OCI-LY1 (cell line): ENCODE results near the gene PRDM15.

Experiments
- H2AFZ ChIP-seq: fragments of 200-600 bp; sonication (generic), shearing (Covaris generic); 2 replicates; pipeline ENCODE4 v1.6.0; 2014; ENCODE audit warnings: antibody characterized with exemption, mild to moderate bottlenecking, low read length
- H3F3A ChIP-seq: fragments of 200-600 bp; sonication (generic), shearing (Covaris generic); 2 replicates; pipeline ENCODE4 v1.6.0; 2014; ENCODE audit warnings: mild to moderate bottlenecking, antibody characterized with exemption, low read length, moderate library complexity; ENCODE audit not compliant: insufficient read depth
- H3K27ac ChIP-seq: fragments of 200-600 bp; sonication (generic); 2 replicates; pipeline ENCODE4 v1.5.1; 2014; ENCODE audit warnings: low read length, mixed run types, mild to moderate bottlenecking, low read depth; ENCODE audit not compliant: poor library complexity, severe bottlenecking
- H3K27me3 ChIP-seq: fragments of 200-600 bp; sonication (generic); 2 replicates; pipeline ENCODE4 v1.6.0; 2014; ENCODE audit warnings: antibody characterized with exemption, mild to moderate bottlenecking, low read length, moderate library complexity; ENCODE audit not compliant: insufficient read depth
- H3K36me3 ChIP-seq: fragments of 200-600 bp; sonication (generic); 2 replicates; pipeline ENCODE4 v1.6.1; 2014; ENCODE audit warnings: mild to moderate bottlenecking, antibody characterized with exemption, low read length, moderate library complexity, mixed read lengths; ENCODE audit not compliant: insufficient read depth
- H3K4me1 ChIP-seq: fragments of 200-600 bp; sonication (generic); 2 replicates; pipeline ENCODE4 v1.5.1; 2014; ENCODE audit warnings: mild to moderate bottlenecking, low read length, moderate library complexity; ENCODE audit not compliant: insufficient read depth, severe bottlenecking
- H3K4me2 ChIP-seq: fragments of 200-600 bp; sonication (generic), shearing (Covaris generic); 2 replicates; pipeline ENCODE4 v1.6.1; 2014; ENCODE audit warnings: low read length
- H3K4me3 ChIP-seq: fragments of 200-600 bp; sonication (generic); 2 replicates; pipeline ENCODE4 v1.5.1; 2014; ENCODE audit warnings: low read length, low read depth, mild to moderate bottlenecking, mixed read lengths; ENCODE audit not compliant: poor library complexity, severe bottlenecking
- H3K79me2 ChIP-seq: fragments of 200-600 bp; shearing (Covaris generic); 2 replicates; pipeline ENCODE4 v1.6.1; 2016; ENCODE audit warnings: mixed run types, low read length, mixed read lengths; ENCODE audit not compliant: insufficient read depth
- H3K9ac ChIP-seq: fragments of 200-600 bp; sonication (generic), shearing (Covaris generic); 2 replicates; pipeline ENCODE4 v1.6.1; 2014; ENCODE audit warnings: mild to moderate bottlenecking, low read length, mixed read lengths
- H3K9me2 ChIP-seq: fragments of 200-600 bp; sonication (generic), shearing (Covaris generic); 2 replicates; pipeline ENCODE4 v1.6.1; 2014; ENCODE audit warnings: low read depth, mild to moderate bottlenecking, low read length, mixed read lengths
- H3K9me3 ChIP-seq: fragments of 200-600 bp; shearing (Covaris generic); 2 replicates; pipeline ENCODE4 v1.6.1; 2014; ENCODE audit warnings: low read length, mixed read lengths
- H4K20me1 ChIP-seq: fragments of 200-600 bp; sonication (generic), shearing (Covaris generic); 2 replicates; pipeline ENCODE4 v1.6.0; 2016; ENCODE audit warnings: mild to moderate bottlenecking, low read length; ENCODE audit not compliant: insufficient read depth
- EZH2 ChIP-seq: fragments of 200-600 bp; sonication (generic), shearing (Covaris generic); IDR thresholded peaks from 2 replicates; pipeline ENCODE4 v1.8.0; 2017; ENCODE audit warnings: borderline replicate concordance, mixed run types, mild to moderate bottlenecking, antibody characterized with exemption, low read length, moderate library complexity, mixed read lengths
- TF ChIP-seq, protein P1 (sequence below): fragments of 200-600 bp; sonication (generic), shearing (Covaris generic); IDR thresholded peaks from 2 replicates; pipeline ENCODE4 v1.5.1; 2017; ENCODE audit warnings: mild to moderate bottlenecking, antibody characterized with exemption, low read length, moderate library complexity, mixed read lengths

PRDM15 gene

DNA sequence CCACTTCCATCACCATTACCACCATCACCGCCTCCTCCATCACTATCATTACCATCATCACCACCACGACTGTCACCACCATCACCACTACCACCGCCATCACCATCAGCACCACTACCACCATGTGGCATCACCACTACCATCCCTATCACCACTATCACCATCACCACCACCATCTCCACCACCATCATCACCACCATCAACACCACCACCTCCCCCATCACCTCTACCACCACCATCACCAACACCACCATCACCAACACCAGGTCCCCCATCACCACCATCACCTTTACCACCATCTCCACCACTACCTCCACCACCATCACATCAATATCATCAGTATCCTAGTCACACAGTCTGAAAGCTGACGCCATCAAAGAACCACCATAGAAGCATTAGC lies 72.4 kb downstream of the PRDM15 start:
- Histone ChIP-seq H3K9ac (no peak overlapping the region), H3K27me3 (no peaks in the 10 kb centered on the region), H3K79me2 (0 out of 2 replicates have a peak, but pooled peaks cover 3% of the 10 kb centered on the region), H3K4me2 (no peak overlapping the region), H3K9me2 (no peaks in the 10 kb centered on the region), H3K36me3 (peaks cover 93% of the 10 kb centered on the region), H2AFZ (no peak overlapping the region), H3K4me3 (no peak overlapping the region), H4K20me1 (no peaks in the 10 kb centered on the region), H3K9me3 (no peaks in the 10 kb centered on the region), H3F3A (no peaks in the 10 kb centered on the region), H3K4me1 (no peaks in the 10 kb centered on the region), H3K27ac (no peak overlapping the region)
- TF ChIP-seq EZH2, result no peak
- TF ChIP-seq, protein P1, sequence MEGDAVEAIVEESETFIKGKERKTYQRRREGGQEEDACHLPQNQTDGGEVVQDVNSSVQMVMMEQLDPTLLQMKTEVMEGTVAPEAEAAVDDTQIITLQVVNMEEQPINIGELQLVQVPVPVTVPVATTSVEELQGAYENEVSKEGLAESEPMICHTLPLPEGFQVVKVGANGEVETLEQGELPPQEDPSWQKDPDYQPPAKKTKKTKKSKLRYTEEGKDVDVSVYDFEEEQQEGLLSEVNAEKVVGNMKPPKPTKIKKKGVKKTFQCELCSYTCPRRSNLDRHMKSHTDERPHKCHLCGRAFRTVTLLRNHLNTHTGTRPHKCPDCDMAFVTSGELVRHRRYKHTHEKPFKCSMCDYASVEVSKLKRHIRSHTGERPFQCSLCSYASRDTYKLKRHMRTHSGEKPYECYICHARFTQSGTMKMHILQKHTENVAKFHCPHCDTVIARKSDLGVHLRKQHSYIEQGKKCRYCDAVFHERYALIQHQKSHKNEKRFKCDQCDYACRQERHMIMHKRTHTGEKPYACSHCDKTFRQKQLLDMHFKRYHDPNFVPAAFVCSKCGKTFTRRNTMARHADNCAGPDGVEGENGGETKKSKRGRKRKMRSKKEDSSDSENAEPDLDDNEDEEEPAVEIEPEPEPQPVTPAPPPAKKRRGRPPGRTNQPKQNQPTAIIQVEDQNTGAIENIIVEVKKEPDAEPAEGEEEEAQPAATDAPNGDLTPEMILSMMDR, result no peak

DNA sequence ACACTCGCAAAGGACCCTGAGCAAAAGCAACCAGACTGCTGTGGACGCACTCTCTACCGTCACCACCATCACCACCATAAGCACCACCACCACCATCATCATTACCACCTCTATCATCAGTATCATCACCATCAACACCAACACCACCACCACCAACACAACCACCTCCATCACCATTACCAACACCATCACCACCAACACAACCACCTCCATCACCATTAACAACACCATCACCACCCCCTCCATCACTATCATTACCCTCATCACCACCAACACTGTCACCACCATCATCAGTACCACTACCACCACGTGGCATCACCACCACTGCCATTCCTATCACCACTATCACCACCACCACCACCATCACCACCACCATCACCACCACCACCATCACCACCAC lies 73.5 kb downstream of the PRDM15 start:
- H3K9ac ChIP-seq, result no peak overlapping the region
- H4K20me1 ChIP-seq, result no peaks in the 10 kb centered on the region
- peaks cover 93% of the 10 kb centered on the region for H3K36me3 ChIP-seq
- H3K9me3 ChIP-seq, result no peaks in the 10 kb centered on the region
- H3K4me2 ChIP-seq, result no peak overlapping the region
- no peak overlapping the region for H2AFZ ChIP-seq
- no peaks in the 10 kb centered on the region for H3K4me1 ChIP-seq
- H3K27ac ChIP-seq, result no peak overlapping the region
- H3F3A ChIP-seq, result no peaks in the 10 kb centered on the region
- H3K4me3 ChIP-seq, result no peak overlapping the region
- no peaks in the 10 kb centered on the region for H3K9me2 ChIP-seq
- no peaks in the 10 kb centered on the region for H3K27me3 ChIP-seq
- TF ChIP-seq, protein P1, result no peak
- TF ChIP-seq EZH2, result no peak
- H3K79me2 ChIP-seq, result 0 out of 2 replicates have a peak, but pooled peaks cover 3% of the 10 kb centered on the region

DNA sequence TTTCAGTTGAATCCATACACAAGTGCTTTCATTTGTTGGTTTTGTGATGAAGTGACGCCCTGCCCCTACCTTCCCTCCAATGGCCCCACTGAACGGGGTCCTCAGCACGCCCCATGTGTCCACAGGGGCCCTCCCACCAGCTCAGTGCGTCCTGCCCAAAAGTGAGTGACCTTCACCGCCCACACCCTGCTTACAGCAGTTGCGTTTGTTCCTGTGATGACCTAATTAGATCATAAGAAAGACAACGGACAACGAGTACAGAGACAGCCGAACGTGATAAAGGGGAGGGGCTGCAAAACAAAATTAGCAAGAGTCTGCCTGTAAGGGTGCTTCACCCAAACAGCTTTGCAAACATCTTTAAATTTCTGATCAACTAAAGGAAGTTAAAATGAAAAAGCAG lies 74.1 kb downstream of the PRDM15 start:
- 0 out of 2 replicates have a peak, but pooled peaks cover 3% of the 10 kb centered on the region for H3K79me2 ChIP-seq
- H3K9me3 ChIP-seq, result no peaks in the 10 kb centered on the region
- TF ChIP-seq, protein P1, result no peak
- no peak for TF ChIP-seq EZH2
- no peak overlapping the region for H3K4me2 ChIP-seq
- H3K27me3 ChIP-seq, result no peaks in the 10 kb centered on the region
- no peak overlapping the region for H3K27ac ChIP-seq
- no peaks in the 10 kb centered on the region for H3F3A ChIP-seq
- H3K36me3 ChIP-seq, result peaks cover 93% of the 10 kb centered on the region
- H4K20me1 ChIP-seq, result no peaks in the 10 kb centered on the region
- H2AFZ ChIP-seq, result no peak overlapping the region
- H3K4me1 ChIP-seq, result no peaks in the 10 kb centered on the region
- H3K9me2 ChIP-seq, result no peaks in the 10 kb centered on the region
- no peak overlapping the region for H3K9ac ChIP-seq
- no peak overlapping the region for H3K4me3 ChIP-seq
